HL-60/S4 treated with retinoic acid at 250 ng/mL for 4 days and 3 days (cell line): ENCODE data around the gene RPS18.
"Not testable (repeated sequence)": the region's sequence is repeated elsewhere in the genome, so short reads cannot be mapped to it uniquely, and the experiment has no call there.

Experiments used
- in situ Hi-C: fragments of 300-500 bp; cut with MboI; formaldehyde crosslinking; loops from 2 replicates; pipeline ENCODE4 v1.7.0; 2022; ENCODE audit warnings: low sequenced_read_pairs

RPS18 gene

DNA sequence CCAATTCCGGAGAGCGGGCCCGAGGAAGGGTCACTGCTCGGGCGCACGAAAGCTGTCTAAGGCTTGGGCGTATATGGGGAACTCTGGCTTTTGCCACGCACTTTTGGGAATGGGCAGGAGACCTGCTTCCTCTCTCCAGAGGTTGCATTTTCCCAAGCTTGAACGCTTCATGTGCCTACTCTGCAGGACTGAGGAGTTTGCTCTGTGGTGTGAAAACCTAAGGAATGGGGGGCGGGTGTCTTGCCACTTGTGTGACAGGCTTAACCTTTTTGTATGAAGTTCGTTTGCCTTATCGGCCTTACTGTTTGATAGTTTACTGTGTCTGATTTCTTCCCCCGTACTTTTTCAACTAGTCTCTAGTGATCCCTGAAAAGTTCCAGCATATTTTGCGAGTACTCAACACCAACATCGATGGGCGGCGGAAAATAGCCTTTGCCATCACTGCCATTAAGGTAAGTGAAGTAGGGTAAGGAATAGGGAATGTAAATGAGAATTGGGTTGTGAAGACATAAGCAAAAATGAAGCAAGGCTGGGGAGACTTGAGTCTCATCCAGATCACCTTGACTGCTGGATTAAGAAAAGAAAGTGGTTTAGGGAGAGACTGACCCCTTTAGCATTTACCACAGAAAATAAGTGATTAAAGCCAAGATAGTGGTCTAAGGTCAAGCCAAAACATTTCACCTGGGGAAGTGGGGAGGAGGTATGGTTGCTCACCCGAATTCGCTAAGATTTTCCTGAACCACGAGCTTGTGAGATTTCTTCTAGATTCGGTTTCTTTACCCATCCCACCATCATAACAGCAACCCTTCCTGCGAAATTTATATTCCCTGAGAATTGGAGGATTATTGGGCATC is 627 bp downstream of the RPS18 start:
- in situ Hi-C loops: no loop called here

DNA sequence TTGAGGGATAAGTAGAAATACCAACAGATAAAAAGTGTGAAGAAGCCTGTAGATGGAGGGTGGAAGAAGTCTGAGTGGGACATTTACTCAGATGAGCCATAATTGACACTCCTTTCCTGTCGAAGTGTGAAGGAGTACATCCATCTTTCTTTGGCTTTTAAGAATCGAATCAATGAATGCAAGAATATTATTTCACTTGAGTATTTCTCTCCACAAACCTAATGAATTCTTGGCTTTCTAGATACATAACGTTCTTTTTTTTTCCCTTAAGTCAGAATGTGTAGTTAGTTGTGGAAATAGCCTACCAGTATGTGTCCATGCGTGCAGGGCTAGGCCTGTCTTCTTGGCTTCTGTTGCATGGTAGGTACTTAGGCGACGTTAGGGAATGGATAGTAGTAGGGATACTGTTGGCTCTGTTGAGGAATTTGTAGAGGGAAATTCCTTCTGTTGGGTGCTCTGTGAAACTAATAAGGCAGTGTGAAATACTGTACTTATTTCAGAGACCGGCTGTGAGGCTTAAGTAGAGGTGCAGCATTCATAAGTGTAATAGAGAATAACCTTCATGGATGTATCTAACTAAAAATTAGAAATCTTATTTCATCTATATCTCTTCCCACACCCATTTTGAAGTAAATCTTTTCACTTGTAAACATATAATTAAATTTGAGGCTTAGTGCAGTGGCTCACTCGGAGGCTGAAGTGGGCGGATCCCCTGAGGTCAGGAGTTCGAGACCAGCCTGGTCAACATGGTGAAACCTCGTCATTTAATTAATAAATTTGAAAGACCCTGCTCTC is 1.5 kb downstream of the RPS18 start:
- in situ Hi-C loops: no loop called here

DNA sequence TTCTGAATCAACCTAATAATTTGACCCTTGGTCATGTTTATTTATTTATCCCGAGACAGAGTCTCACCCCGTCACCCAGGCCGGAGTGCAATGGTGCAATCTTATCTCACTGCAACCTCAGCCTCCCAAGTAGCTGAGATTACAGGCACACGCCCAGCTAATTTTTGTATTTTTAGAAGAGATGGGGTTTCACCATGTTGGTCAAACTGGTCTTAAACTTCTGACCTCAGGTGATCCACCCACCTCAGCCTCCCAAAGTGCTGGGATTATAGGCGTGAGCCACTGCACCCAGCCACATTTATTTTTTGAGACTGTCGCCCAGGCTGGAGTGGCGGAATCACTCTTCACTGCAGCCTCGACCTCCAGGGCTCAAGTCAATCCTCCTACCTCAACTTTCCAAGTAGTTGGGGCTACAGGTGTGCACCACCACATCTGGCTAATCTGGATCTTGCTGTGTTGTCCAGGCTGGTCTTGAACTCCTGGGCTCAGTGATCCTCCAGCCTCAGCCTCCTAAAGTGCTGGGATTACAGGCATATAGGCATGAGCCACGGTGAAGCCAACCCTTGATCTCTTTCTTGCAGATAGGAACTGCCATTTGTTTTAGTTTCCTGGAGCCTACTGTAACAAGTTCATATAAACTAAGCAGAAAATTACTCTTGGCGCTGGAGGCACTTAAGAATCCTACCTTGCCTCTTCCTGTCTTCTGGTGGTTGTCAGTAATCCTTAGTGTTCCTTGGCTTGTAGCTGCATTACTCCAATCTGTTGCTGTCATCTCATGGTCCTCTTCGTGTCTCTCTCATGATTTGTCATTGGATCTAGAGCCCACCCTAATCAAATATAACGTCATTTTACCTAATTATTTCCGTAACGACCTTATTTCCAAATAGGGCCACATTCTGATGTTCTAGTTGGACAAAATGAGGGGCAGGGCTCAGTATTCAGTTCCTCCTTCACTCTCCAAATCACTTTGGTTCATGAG is 2.3 kb downstream of the RPS18 start:
- in situ Hi-C loops: no loop called here

DNA sequence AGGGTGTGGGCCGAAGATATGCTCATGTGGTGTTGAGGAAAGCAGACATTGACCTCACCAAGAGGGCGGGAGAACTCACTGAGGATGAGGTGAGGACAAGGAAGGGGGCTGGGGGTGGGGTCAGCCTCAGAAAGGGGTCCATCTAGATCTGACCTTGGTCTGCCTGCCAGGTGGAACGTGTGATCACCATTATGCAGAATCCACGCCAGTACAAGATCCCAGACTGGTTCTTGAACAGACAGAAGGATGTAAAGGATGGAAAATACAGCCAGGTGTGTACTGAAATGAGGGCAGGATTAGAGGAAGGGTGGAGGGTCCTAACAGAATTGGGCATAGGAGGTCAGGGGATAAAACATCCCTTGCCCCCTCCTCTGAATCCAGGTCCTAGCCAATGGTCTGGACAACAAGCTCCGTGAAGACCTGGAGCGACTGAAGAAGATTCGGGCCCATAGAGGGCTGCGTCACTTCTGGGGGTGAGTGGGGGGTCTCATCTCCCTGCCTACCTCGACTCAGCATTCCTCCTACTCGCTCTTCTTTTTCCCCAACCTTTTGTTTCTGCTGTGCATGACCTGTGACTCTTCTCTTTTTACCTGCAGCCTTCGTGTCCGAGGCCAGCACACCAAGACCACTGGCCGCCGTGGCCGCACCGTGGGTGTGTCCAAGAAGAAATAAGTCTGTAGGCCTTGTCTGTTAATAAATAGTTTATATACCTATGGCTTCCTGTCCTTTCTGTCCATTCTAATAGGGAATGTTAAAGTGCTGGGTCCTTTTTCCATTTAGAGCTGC is 4.1 kb downstream of the RPS18 start:
- in situ Hi-C loops: not testable (repeated sequence)

DNA sequence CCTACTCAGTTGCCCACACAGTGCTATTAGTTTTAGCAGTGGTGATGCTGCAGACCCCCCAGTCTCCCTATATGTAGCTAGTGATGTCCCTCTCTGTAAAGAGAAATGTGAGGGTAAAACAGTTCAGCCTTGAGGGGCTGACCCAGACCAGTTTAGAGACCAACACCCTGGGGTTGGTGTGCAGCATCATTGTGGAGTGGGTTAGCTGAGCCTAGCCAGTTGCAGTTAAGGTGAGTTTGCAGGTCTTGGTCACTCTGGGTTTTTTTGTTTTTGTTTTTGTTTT is 4.6 kb downstream of the RPS18 start:
- in situ Hi-C loops: no loop called here

DNA sequence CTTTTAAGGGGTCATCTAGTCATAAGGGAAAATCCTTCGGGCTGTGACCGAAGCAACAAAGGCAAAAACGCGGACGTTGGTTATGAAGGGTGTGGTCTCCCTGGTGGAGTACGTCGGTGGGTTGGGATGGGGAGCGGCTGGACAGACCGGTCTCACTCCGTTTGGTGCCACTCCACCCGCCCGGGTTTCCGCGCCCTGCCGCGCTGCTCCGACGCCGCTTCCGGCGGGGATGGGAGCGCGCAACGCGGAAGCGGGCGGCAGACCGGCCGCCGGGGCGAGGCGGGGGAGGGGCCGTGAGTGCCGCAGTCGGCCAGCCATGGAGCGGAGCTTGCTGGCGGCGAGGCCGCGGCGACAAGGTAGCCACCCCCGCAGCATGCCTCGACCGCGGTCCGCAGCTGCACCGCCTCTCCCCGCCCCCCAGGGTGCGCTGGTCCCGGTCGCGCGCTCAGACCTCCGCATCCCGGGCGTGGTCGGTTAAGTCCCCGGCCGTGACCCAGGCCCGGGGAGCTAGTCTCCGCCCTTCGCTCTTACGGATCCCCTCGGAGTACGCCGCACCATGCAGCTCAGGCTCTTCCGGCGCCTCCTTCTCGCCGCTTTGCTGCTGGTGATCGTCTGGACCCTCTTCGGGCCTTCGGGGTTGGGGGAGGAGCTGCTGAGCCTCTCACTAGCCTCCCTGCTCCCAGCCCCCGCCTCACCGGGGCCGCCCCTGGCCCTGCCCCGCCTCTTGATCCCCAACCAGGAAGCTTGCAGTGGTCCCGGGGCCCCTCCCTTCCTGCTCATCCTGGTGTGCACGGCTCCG is 5.2 kb downstream of the RPS18 start, which contains the start of gene B3GALT4:
Gene B3GALT4, plus strand, starts transcription at position 260 of the 799 bp plus-strand sequence. Its CDS starts 297 bp downstream, at position 557.
- in situ Hi-C loops: no loop called here

DNA sequence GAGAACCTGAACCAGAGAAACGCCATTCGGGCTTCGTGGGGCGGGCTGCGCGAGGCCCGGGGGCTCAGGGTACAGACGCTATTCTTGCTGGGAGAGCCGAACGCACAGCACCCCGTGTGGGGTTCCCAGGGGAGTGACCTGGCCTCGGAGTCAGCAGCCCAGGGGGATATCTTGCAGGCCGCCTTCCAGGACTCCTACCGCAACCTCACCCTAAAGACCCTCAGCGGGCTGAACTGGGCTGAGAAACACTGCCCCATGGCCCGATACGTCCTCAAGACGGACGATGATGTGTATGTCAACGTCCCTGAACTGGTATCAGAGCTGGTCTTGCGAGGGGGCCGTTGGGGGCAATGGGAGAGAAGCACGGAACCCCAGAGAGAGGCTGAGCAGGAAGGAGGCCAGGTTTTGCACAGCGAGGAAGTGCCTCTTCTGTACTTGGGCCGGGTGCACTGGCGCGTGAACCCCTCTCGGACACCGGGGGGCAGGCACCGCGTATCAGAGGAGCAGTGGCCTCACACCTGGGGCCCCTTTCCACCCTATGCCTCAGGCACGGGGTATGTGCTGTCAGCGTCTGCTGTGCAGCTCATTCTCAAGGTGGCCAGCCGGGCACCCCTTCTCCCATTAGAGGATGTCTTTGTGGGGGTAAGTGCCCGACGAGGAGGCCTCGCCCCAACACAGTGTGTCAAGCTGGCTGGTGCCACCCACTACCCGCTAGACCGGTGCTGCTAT is 6.0 kb downstream of the RPS18 start:
- in situ Hi-C loops: no loop called here

DNA sequence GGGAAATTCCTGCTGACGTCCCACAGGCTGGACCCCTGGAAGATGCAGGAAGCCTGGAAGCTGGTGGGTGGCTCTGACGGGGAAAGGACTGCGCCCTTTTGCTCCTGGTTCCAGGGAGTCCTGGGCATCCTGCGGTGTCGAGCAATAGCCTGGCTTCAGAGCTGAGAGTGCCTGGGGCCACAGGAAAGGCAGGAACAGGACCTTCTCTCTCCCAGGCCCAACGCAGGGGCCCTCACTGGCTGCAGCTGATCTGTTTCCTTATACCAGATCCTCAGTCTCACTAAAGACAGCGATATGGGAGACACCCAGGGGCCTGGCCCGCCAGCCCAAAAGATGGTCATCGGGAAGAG is 6.5 kb downstream of the RPS18 start:
- in situ Hi-C loops: no loop called here

DNA sequence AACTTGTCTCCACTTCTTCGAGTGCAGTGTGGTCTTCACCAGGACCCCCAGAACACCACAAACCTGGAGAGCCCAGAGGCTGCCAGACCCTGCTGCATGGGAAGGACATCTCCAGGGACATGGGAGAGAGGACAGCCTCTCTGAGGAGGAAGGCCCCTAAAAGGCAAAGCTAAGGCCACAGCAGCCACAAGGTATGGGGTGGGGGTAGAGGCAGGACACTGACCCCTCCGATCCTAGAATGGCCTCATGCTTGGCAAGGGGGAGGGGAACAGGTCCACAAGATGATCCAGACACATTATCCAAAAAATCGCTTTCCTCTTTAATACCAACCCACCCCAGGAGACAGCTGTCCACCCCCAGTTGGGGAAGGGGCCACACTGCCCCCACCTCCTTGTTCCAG is 6.9 kb downstream of the RPS18 start:
- in situ Hi-C loops: no loop called here

DNA sequence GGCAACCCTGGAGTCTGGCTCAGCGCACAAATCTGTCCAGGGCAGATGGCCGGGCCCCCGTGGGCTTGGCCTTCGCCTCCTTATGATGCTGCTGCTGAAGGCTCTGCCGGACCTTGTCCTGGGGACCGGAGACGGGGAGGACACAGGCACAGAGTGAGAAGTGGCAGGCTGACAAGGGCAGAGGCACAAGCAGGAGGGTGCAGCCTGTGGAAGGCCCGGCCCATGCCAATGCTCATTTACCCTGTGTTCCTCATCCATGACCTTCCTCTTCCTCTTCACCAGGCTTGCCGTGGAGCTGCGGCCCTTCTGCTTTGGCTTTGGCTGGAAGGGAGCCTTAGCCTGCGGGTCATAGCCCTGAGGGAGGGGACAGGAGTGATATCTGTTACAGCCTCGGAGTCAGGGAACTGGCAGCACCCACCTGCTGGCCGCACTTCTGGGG is 7.4 kb downstream of the RPS18 start:
- in situ Hi-C loops: no loop called here

DNA sequence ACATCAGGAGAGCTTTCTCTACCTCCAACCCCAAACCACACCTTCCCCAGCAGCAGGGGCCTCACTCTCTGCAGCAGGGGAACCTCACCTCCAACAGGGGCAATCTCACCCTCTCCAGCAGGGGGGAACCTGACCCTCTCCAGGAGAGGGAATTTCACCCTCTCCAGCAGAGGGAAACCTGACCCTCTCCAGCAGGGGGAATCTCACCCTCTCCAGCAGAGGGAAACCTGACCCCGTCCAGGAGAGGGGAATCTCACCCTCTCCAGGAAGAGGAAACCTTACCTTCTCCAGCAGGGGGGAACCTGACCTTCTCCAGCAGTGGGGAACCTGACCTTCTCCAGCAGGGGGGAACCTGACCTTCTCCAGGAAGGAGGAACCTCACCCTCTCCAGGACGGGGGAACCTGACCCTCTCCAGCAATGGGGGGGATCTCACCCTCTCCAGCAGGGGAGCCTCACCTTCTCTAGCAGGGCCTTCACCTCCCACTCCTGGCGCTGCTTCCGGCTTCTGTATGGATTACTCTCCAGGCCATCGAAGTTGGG is 8.2 kb downstream of the RPS18 start:
- in situ Hi-C loops: no loop called here

DNA sequence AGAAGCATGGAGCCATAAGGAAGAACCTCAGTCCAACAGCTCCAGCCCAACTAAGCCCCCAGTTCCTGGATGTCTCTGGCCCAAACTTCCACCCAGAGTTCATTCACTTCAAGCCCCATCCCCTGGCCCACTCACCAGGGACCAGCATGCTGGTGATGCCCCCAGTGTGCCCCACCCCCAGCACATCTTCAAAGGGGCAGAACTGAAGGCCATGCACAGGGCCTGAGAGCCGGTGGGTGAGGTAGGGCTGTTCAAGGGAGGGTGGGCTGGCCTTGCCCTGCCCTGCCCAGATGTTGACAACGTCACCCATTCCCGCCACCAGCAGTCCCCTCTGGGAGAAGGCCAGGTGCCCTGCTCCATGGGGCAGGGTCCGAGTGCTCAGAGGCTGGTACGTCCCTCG is 8.7 kb downstream of the RPS18 start:
- in situ Hi-C loops: no loop called here

DNA sequence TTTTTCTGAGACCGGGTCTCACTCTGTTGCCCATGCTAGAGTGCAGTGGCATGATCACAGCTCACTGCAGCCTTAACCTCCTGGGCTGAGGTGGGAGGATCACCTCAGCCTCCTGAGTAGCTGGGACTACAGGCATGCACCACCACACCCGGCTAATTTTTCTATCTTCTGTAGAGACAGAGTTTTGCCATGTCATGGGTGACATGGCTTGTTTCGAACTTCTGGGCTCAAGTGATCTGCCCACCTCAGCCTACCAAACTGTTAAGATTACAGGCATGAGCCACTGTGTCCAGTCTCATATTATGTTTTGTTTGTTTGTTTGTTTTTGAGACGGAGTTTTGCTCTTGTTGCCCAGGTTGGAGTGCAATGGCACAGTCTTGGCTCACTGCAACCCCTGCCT is 13.3 kb downstream of the RPS18 start:
- in situ Hi-C loops: not testable (repeated sequence)

DNA sequence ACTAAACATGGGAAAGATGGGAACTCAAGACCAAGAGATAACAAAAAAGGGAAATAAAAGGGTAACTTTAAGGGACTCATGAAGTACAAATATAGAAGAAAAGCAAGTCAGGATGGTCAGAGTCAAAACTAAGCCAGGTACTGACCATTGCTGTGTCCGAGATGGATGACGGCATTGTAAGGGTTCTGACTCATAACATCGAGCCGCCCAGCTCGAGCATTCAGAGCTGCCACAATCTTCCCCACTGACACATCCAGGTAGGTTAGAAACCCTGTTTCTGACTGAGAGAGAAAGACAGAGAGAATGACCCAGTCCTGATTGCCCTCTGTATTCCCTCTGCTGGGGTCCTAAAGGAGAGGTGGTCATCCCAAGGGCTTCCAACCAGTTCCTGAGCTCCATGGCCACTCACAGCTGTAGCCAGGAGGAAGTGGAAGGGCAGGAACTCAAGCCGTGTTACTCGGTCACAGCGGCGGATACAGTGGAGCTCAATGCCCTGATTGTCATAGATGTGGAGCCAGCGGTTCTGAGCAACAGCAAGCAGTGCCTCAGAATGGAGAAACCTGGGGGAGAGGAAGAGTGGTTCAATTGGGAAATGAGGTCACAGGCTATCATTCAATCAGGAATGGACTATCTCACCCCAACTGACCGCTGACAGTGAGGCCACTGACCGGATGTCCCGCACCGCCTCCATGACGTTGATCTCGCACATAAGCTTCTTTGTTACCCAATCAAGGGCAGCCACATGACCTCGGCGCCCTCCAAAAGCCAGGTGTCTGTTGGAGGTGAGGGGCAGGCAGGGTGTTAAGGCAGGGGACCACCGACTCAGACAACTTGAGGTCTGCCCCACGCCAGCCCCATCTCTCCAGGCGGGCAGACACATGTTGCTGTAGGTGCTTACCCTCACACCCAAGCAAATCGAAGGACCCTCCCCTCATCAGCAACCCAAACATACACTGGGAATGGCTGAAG is 15.4 kb downstream of the RPS18 start:
- in situ Hi-C loops: no loop called here

DNA sequence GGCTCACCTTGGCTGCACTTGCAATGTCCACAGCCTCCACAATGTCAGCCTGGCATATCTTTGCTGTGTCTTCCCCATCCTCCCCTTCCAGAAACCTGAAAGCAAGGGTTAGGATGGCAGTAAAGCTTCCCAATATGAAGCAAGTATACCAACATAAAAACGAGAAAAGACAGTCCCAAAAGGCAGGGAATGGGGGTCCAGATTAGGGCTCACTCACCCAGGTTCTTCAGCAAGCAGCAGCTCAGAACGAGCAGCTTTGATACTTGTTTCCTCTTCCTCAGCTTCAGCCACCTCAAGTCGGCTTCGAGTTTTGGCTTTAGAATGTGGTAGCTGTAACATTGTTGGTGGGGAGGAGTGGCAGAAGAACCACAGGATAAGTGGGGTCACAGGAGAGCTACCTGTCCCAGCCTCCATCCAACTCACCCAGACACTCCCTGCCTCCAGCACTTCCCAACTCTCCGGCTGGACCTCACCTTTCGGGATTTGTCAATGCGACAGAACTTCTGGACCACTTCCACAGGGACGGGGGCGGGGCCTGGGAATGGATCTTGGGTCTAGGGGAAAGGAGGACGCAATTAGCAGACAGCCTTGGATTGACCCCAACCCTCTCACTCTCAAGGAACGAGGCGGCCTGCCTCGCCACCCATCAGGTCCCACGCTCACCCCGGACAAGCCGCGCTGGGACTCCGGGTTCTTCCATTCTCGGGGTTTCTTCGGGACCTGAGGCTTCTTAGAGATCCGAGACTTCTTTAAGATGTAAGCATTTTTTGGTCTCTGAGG is 16.5 kb downstream of the RPS18 start:
- in situ Hi-C loops: no loop called here

DNA sequence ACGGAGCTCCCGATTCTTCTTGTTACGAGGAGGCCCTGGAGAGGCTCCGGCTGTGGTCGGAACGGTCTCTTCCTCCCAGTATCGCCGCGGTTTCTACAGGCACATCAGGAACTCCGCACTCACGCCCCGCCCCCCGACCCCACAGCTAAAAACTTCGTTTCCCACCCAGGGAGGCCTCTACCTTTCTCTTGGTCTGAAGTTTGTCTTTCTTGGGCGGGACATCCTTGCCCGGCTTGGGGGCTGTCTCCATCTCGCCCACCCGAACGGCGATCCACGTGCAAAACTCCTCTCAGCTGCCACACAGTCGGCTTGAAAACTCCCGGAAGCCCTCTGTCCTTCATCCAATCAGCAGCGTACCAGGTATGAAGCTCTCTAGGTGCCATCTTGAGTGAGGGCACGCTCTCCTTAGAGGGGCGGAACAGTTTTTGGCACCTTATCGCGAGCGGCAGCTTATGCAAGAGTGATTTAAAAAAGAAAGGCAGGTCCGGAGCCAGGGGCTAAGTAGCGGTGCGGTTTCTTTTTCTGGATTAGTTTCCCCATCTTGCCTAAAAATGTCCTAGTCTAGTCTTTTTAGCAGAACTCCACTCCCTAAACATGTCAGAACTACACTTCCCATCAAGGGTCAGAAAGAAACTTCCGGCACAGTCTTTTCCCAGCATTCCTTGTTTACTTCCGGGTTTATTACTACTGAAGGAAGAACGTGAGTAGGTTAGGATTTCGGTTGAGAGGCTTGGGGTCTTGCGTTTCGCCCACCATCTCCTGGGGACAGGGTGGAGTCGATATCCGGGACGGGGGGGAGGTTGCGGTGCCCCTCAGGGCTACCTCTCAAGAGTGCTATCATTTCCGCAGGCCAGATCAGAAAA is 17.3 kb downstream of the RPS18 start, which contains the start of the genes PFDN6 and WDR46:
Gene PFDN6, plus strand, starts transcription at position 681 of the 863 bp plus-strand sequence. CDS start 256 bp downstream, outside the sequence.
Gene WDR46, minus strand, starts transcription at position 319 of the 863 bp plus-strand sequence. Its CDS starts 69 bp downstream, at position 250.
- in situ Hi-C loops: no loop called here
